Measurements from ENCODE around the gene MBNL2.

DNA sequence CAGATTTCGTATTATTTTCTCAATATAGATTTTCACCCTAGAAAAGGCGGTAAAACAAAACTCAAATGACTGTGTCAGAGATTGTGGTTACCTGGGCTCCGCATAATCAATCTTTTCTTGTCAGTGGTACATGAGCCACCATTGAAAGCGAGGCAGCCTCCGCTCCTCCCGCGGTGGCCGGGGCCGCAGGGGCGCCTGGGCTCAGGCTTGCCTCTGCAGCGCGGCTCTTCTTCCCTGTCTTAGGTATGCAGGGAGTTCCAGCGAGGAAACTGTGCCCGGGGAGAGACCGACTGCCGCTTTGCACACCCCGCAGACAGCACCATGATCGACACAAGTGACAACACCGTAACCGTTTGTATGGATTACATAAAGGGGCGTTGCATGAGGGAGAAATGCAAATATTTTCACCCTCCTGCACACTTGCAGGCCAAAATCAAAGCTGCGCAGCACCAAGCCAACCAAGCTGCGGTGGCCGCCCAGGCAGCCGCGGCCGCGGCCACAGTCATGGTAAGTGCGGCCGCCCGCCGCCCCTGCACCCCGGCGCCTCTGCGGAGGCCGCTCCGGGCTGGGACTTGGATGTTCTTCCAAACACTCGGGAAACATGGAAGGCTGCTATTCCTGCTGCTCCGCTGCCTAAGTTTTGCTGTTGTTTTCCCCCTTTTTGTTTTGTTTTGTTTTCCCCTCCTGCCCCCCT lies 124.6 kb downstream of the MBNL2 start:
- TF ChIP-seq EZH2phosphoT487 (IDR thresholded peaks at IDR 0.05; ENCODE audit: unreplicated experiment) (no peak), EZH2 (IDR thresholded peaks at IDR 0.05; ENCODE audit: low read depth, unreplicated experiment) (no peak), POLR2AphosphoS5 (IDR thresholded peaks at IDR 0.05; ENCODE audit: low read depth) (no peak), STAT1 (IDR thresholded peaks at IDR 0.05; ENCODE audit: unreplicated experiment) (no peak)
- TF ChIP-seq, protein P1, sequence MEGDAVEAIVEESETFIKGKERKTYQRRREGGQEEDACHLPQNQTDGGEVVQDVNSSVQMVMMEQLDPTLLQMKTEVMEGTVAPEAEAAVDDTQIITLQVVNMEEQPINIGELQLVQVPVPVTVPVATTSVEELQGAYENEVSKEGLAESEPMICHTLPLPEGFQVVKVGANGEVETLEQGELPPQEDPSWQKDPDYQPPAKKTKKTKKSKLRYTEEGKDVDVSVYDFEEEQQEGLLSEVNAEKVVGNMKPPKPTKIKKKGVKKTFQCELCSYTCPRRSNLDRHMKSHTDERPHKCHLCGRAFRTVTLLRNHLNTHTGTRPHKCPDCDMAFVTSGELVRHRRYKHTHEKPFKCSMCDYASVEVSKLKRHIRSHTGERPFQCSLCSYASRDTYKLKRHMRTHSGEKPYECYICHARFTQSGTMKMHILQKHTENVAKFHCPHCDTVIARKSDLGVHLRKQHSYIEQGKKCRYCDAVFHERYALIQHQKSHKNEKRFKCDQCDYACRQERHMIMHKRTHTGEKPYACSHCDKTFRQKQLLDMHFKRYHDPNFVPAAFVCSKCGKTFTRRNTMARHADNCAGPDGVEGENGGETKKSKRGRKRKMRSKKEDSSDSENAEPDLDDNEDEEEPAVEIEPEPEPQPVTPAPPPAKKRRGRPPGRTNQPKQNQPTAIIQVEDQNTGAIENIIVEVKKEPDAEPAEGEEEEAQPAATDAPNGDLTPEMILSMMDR (conservative IDR thresholded peaks at IDR 0.05; ENCODE audit: low read depth in 2 of 2) = no peak
- TF ChIP-seq, protein P2, sequence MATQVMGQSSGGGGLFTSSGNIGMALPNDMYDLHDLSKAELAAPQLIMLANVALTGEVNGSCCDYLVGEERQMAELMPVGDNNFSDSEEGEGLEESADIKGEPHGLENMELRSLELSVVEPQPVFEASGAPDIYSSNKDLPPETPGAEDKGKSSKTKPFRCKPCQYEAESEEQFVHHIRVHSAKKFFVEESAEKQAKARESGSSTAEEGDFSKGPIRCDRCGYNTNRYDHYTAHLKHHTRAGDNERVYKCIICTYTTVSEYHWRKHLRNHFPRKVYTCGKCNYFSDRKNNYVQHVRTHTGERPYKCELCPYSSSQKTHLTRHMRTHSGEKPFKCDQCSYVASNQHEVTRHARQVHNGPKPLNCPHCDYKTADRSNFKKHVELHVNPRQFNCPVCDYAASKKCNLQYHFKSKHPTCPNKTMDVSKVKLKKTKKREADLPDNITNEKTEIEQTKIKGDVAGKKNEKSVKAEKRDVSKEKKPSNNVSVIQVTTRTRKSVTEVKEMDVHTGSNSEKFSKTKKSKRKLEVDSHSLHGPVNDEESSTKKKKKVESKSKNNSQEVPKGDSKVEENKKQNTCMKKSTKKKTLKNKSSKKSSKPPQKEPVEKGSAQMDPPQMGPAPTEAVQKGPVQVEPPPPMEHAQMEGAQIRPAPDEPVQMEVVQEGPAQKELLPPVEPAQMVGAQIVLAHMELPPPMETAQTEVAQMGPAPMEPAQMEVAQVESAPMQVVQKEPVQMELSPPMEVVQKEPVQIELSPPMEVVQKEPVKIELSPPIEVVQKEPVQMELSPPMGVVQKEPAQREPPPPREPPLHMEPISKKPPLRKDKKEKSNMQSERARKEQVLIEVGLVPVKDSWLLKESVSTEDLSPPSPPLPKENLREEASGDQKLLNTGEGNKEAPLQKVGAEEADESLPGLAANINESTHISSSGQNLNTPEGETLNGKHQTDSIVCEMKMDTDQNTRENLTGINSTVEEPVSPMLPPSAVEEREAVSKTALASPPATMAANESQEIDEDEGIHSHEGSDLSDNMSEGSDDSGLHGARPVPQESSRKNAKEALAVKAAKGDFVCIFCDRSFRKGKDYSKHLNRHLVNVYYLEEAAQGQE (IDR thresholded peaks at IDR 0.05; ENCODE audit: unreplicated experiment) = no peak
